Upper lobe of left lung (tissue), 4 donors: Measurements from ENCODE around the gene SLC4A3.

Source experiments
- CTCF ChIP-seq, 6 experiments: fragments of 450-650 bp in 4 of 6; fragments of 200-600 bp in 2 of 6; sonication (generic) in 2 of 6; IDR thresholded peaks; one replicate each; pipeline ENCODE4 v1.5.1; 2016 to 2019; ENCODE audit warnings: antibody characterized with exemption in 6 of 6
- EP300 ChIP-seq, 4 donors: sonication (generic); formaldehyde crosslinking; IDR thresholded peaks; one replicate each; pipeline ENCODE4 v1.5.1; 2017; ENCODE audit warnings: antibody characterized with exemption in 4 of 4, control low read depth in 2 of 4
- POLR2A ChIP-seq, 4 donors: fragments of 450-650 bp; IDR thresholded peaks; one replicate each; pipeline ENCODE4 v1.5.1; 2016 to 2017; ENCODE audit warnings: antibody characterized with exemption in 4 of 4, mild to moderate bottlenecking in 2 of 4
- POLR2AphosphoS5 ChIP-seq, 2 donors: sonication (generic); formaldehyde crosslinking; IDR thresholded peaks; one replicate each; pipeline ENCODE4 v1.5.1; 2017; ENCODE audit warnings: antibody characterized with exemption in 2 of 2

DNA sequence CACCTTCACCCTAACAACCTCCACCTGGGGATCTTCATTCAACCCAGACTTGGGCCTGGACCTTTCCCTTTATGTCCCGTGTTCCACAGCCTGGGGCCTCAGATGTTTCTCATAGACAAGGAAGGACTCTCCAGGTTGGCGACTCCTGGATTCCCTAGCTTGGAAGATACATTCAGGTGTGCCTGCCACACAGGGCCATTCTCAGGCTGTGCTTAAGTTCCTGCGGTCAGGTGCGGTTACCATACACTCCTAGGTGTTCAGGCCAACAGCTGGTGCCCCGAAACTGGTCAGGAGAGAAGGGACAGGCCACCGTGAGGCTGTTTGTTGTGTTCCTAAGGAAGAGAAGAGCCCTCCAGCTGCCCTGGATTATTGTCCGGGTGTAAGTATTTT lies 15.6 kb downstream of the SLC4A3 start:
- no peak for TF ChIP-seq CTCF (IDR thresholded peaks at IDR 0.05)
- no peak for TF ChIP-seq POLR2A (IDR thresholded peaks at IDR 0.05)
- TF ChIP-seq EP300 (IDR thresholded peaks at IDR 0.05) = no peak
- no peak for TF ChIP-seq POLR2AphosphoS5 (IDR thresholded peaks at IDR 0.05)
